Parathyroid adenoma (tissue), 2 donors: ENCODE results near the gene HOXA2.

Experiments used
- H2AFZ ChIP-seq: fragments of 300-600 bp; sonication (generic); one replicate; pipeline ENCODE4 v1.7.0; 2017; ENCODE audit warnings: antibody characterized with exemption, mild to moderate bottlenecking
- H3K27ac ChIP-seq: fragments of 300-600 bp; sonication (generic); one replicate; pipeline ENCODE4 v1.7.0; 2017
- H3K27me3 ChIP-seq: fragments of 300-600 bp; sonication (generic); one replicate; pipeline ENCODE4 v1.7.0; 2017; ENCODE audit warnings: low read length; ENCODE audit not compliant: control insufficient read depth, insufficient read depth
- H3K36me3 ChIP-seq: fragments of 300-600 bp; sonication (generic); one replicate; pipeline ENCODE4 v1.7.0; 2017; ENCODE audit warnings: low read length; ENCODE audit not compliant: control insufficient read depth, insufficient read depth
- H3K4me1 ChIP-seq: fragments of 300-600 bp; sonication (generic); one replicate; pipeline ENCODE4 v1.7.0; 2017; ENCODE audit warnings: control low read depth
- H3K4me2 ChIP-seq: fragments of 300-600 bp; sonication (generic); one replicate; pipeline ENCODE4 v1.7.0; 2017; ENCODE audit warnings: low read length
- H3K4me3 ChIP-seq: fragments of 300-600 bp; sonication (generic); one replicate; pipeline ENCODE4 v1.7.0; 2017; ENCODE audit warnings: low read depth, low read length
- H3K79me2 ChIP-seq: fragments of 300-600 bp; sonication (generic); one replicate; pipeline ENCODE4 v1.7.0; 2017; ENCODE audit warnings: control low read depth
- H3K9ac ChIP-seq: fragments of 300-600 bp; sonication (generic); one replicate; pipeline ENCODE4 v1.7.0; 2017; ENCODE audit warnings: mild to moderate bottlenecking
- H3K9me3 ChIP-seq: fragments of 300-600 bp; sonication (generic); one replicate; pipeline ENCODE4 v1.7.0; 2017; ENCODE audit warnings: low read length; ENCODE audit not compliant: control insufficient read depth
- TF ChIP-seq, protein P1 (sequence below): fragments of 300-600 bp; sonication (generic); IDR thresholded peaks from one replicate; pipeline ENCODE4 v1.7.0; 2017; ENCODE audit warnings: antibody characterized with exemption, mild to moderate bottlenecking
- donor health status: primary hyperparathyroidism.

Gene HOXA2

DNA sequence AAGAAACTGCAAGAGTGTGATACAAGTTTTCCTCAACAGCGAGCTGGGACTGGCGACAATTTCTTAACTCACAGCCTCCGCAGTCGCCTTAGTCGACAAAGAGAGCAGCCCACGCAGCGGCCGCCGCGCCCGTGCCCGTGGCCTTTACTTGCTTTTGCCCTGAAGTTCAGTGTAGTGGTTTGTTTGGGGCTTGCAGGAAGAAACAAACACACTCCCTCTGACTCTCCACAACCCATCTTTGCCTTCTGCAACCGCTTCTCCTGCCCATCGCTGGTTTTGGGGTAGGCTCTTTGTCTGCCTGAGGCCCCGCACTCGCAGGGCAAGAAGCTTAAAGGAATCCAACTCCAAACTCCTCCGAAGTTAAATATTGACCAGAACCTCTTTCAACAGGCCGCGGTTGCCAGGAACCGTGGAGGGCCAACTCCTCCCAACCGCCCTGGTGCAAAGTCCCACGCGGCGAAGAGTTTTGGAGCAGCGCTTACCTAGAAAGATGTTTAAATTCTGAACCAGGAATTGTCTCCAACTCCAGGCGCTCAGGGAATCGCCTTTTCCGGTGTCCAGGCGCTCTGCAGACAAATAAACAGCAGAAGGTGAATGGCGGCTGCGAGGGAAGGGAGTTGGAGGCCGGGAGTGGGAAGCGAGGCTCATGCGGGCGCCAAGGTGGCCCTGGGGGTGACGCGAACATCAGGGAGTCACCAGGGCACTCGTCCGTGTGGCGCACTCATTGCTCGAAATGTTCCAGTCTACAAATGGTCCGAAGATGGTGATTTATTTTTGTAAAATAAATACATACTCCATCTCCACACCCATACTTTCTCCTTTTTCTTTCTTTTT lies 19.8 kb upstream of the HOXA2 start:
- H3K9me3 ChIP-seq: no peaks in the 10 kb centered on the region
- H3K27ac ChIP-seq: no peak overlapping the region
- H3K27me3 ChIP-seq: no peaks in the 10 kb centered on the region
- peak overlapping the region; percentile 1 for H3K4me3 ChIP-seq
- H2AFZ ChIP-seq: no peak overlapping the region
- H3K9ac ChIP-seq: no peak overlapping the region
- H3K4me2 ChIP-seq: no peak overlapping the region
- no peaks in the 10 kb centered on the region for H3K36me3 ChIP-seq
- H3K4me1 ChIP-seq: no peaks in the 10 kb centered on the region
- TF ChIP-seq, protein P1, sequence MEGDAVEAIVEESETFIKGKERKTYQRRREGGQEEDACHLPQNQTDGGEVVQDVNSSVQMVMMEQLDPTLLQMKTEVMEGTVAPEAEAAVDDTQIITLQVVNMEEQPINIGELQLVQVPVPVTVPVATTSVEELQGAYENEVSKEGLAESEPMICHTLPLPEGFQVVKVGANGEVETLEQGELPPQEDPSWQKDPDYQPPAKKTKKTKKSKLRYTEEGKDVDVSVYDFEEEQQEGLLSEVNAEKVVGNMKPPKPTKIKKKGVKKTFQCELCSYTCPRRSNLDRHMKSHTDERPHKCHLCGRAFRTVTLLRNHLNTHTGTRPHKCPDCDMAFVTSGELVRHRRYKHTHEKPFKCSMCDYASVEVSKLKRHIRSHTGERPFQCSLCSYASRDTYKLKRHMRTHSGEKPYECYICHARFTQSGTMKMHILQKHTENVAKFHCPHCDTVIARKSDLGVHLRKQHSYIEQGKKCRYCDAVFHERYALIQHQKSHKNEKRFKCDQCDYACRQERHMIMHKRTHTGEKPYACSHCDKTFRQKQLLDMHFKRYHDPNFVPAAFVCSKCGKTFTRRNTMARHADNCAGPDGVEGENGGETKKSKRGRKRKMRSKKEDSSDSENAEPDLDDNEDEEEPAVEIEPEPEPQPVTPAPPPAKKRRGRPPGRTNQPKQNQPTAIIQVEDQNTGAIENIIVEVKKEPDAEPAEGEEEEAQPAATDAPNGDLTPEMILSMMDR: no peak
- no peaks in the 10 kb centered on the region for H3K79me2 ChIP-seq

DNA sequence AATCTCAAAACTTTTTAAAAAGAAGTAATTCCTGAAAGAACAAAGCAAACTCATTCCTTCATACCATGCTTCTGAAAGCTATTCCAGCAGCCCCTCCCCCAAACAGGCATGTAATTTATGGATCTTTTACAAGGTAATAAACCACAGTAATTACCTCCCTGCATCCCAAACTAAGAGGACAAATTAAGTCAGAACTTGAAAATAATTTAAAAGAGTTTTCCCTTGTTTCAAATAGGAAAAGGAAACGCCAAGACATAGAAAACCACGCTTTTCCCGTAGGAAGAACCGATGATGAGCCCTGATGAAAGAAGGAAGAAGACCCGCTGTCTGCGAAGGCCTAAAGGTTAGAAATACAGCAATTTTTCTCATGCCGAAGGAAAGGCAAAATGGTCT lies 19.2 kb upstream of the HOXA2 start:
- Histone ChIP-seq H3K9ac (no peak overlapping the region), H2AFZ (no peak overlapping the region), H3K4me1 (no peaks in the 10 kb centered on the region), H3K79me2 (no peaks in the 10 kb centered on the region), H3K4me2 (no peak overlapping the region), H3K27me3 (no peaks in the 10 kb centered on the region), H3K27ac (no peak overlapping the region), H3K9me3 (no peaks in the 10 kb centered on the region), H3K4me3 (no peak overlapping the region), H3K36me3 (no peaks in the 10 kb centered on the region)
- TF ChIP-seq, protein P1: no peak

DNA sequence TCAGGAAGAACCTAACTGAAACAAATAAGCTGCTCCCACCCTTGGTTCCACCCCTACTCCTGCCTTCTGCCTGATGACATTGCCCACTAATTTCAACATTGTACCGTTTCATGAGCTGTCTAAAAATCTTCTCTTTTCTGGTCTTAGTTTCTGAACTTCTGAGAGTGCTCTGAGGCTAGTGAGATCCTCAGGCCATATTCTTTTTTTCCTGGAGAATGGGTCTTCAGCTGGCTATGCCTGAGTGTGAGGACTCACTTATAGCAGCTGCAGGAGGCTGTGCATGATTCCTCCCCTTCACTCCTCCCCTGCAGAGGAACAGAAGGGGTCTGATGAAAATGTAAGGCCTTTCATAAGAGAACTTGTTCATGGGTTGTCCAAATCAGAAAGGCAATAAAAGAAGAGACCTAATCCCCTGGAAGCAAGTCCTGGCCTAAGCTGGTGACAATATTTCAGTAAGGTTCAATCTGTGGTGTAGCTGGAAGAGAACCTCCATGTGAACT lies 17.0 kb upstream of the HOXA2 start:
- Histone ChIP-seq H3K79me2 (no peaks in the 10 kb centered on the region), H3K4me3 (no peak overlapping the region), H3K9ac (no peak overlapping the region), H3K27ac (no peak overlapping the region), H2AFZ (no peak overlapping the region), H3K36me3 (no peaks in the 10 kb centered on the region), H3K4me1 (no peaks in the 10 kb centered on the region), H3K27me3 (no peaks in the 10 kb centered on the region), H3K9me3 (no peaks in the 10 kb centered on the region), H3K4me2 (no peak overlapping the region)
- TF ChIP-seq, protein P1: no peak

DNA sequence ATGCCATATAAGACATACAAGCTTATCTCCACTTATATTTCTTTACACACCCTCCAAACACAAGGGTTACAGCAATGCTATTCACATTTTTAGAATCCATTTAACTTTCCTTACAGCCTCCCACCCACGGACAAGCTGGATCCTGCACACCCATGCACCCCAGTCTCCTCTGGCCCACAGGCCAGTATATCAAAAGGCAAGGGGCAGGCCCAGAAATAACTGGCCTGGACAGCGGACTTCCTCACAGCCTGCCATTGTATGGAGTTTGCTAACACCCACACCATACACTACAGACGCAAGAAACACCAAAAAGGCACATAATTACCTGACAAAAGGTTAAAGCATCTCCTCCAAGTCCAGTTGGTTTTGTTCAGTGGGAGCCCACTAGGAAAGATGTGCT lies 16.1 kb upstream of the HOXA2 start:
- TF ChIP-seq, protein P1: no peak
- Histone ChIP-seq H3K79me2 (no peaks in the 10 kb centered on the region), H3K4me1 (no peaks in the 10 kb centered on the region), H3K9ac (no peak overlapping the region), H3K27ac (no peak overlapping the region), H3K36me3 (no peaks in the 10 kb centered on the region), H3K27me3 (no peaks in the 10 kb centered on the region), H3K9me3 (no peaks in the 10 kb centered on the region), H2AFZ (no peak overlapping the region), H3K4me3 (peak overlapping the region; percentile 38), H3K4me2 (peak overlapping the region; percentile 2)
